ENCODE data around the gene SLC6A2. TPM values are rescaled to one million over a fixed set of nuclear protein-coding genes. Genes with fewer than 3 reads are reported as not detected.

The SLC6A2 gene
- total and polyA plus RNA-seq, 2 experiments from 2014 or later: 0.35 to 0.39 TPM

DNA sequence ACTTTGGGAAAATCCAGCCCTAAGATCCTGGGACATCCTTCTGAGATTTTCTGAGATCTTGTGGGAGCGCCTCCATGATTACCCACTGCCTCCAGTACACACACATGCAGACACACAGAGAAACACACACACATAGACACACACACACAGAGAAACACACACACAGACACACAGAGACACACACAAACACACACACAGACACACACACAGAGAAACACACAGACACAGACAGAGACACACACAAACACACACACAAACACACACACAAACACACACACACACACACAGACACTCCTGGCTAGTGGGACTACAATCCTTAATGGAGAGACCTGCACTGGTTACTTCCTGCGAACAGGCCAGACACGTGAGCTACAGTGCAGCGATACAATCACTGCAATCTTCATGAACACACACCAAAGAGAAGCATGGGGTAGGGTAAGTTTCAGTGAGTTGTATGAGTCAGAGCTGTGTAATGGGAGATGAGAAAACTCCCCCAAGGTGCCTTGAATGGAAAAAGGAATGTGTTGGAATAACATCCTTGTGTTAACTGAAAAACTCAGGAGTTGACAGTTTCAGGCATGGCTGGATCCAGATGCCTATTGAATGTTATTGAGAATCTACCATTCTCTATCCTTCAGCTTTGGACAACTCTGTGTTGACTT lies 79.5 kb downstream of the SLC6A2 start:
- no peaks in the 10 kb centered on the region for H3K36me3 ChIP-seq (ENCODE audit: insufficient read depth)
- H3K4me1 ChIP-seq (ENCODE audit: insufficient read depth): no peaks in the 10 kb centered on the region
- DNase-seq (ENCODE audit: low spot score) (no peak), ATAC-seq (no peak)
- no peak overlapping the region for H2AFZ ChIP-seq
- peaks cover 6% of the 10 kb centered on the region; the same call in 1 of the 2 replicates for H3K9me2 ChIP-seq (ENCODE audit: insufficient read depth)
- no peaks in the 10 kb centered on the region for H3K4me1 Mint-ChIP-seq
- no peaks in the 10 kb centered on the region for H3K36me3 Mint-ChIP-seq (ENCODE audit: low read depth)
- H3F3A ChIP-seq (replicated peaks; ENCODE audit: low read depth): no peaks in the 10 kb centered on the region
- H3K4me2 ChIP-seq: no peak overlapping the region
- TF ChIP-seq CREB1 (CRISPR knock-in tag; IDR thresholded peaks at IDR 0.05; ENCODE audit: low read depth) (no peak), EZH2 (IDR thresholded peaks at IDR 0.05; ENCODE audit: low read depth, unreplicated experiment) (no peak), POLR2AphosphoS5 (IDR thresholded peaks at IDR 0.05; ENCODE audit: low read depth) (no peak), EZH2phosphoT487 (IDR thresholded peaks at IDR 0.05; ENCODE audit: unreplicated experiment) (no peak), JUNB (IDR thresholded peaks at IDR 0.05; ENCODE audit: unreplicated experiment) (no peak)
- TF ChIP-seq, protein P1, sequence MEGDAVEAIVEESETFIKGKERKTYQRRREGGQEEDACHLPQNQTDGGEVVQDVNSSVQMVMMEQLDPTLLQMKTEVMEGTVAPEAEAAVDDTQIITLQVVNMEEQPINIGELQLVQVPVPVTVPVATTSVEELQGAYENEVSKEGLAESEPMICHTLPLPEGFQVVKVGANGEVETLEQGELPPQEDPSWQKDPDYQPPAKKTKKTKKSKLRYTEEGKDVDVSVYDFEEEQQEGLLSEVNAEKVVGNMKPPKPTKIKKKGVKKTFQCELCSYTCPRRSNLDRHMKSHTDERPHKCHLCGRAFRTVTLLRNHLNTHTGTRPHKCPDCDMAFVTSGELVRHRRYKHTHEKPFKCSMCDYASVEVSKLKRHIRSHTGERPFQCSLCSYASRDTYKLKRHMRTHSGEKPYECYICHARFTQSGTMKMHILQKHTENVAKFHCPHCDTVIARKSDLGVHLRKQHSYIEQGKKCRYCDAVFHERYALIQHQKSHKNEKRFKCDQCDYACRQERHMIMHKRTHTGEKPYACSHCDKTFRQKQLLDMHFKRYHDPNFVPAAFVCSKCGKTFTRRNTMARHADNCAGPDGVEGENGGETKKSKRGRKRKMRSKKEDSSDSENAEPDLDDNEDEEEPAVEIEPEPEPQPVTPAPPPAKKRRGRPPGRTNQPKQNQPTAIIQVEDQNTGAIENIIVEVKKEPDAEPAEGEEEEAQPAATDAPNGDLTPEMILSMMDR (conservative IDR thresholded peaks at IDR 0.05; ENCODE audit: low read depth in 2 of 2): no peak
- TF ChIP-seq, protein P2, sequence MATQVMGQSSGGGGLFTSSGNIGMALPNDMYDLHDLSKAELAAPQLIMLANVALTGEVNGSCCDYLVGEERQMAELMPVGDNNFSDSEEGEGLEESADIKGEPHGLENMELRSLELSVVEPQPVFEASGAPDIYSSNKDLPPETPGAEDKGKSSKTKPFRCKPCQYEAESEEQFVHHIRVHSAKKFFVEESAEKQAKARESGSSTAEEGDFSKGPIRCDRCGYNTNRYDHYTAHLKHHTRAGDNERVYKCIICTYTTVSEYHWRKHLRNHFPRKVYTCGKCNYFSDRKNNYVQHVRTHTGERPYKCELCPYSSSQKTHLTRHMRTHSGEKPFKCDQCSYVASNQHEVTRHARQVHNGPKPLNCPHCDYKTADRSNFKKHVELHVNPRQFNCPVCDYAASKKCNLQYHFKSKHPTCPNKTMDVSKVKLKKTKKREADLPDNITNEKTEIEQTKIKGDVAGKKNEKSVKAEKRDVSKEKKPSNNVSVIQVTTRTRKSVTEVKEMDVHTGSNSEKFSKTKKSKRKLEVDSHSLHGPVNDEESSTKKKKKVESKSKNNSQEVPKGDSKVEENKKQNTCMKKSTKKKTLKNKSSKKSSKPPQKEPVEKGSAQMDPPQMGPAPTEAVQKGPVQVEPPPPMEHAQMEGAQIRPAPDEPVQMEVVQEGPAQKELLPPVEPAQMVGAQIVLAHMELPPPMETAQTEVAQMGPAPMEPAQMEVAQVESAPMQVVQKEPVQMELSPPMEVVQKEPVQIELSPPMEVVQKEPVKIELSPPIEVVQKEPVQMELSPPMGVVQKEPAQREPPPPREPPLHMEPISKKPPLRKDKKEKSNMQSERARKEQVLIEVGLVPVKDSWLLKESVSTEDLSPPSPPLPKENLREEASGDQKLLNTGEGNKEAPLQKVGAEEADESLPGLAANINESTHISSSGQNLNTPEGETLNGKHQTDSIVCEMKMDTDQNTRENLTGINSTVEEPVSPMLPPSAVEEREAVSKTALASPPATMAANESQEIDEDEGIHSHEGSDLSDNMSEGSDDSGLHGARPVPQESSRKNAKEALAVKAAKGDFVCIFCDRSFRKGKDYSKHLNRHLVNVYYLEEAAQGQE (IDR thresholded peaks at IDR 0.05; ENCODE audit: unreplicated experiment): no peak
- H3K79me2 ChIP-seq (replicated peaks; ENCODE audit: insufficient read depth): no peaks in the 10 kb centered on the region
- no peak overlapping the region for H3K27ac ChIP-seq (ENCODE audit: low read depth)
- H3K9me3 Mint-ChIP-seq: no peaks in the 10 kb centered on the region; the same call in 2 of the 3 replicates
- H3K4me3 ChIP-seq: no peak overlapping the region
- peaks cover 2% of the 10 kb centered on the region for H3K27me3 Mint-ChIP-seq (ENCODE audit: insufficient read depth, low read depth, poor library complexity)
- no peak overlapping the region for H3K4me3 Mint-ChIP-seq
- no peaks in the 10 kb centered on the region for H3K27me3 ChIP-seq (ENCODE audit: insufficient read depth)
- no peak overlapping the region for H3K27ac Mint-ChIP-seq
- H4K20me1 ChIP-seq (replicated peaks; ENCODE audit: insufficient read depth): no peaks in the 10 kb centered on the region

DNA sequence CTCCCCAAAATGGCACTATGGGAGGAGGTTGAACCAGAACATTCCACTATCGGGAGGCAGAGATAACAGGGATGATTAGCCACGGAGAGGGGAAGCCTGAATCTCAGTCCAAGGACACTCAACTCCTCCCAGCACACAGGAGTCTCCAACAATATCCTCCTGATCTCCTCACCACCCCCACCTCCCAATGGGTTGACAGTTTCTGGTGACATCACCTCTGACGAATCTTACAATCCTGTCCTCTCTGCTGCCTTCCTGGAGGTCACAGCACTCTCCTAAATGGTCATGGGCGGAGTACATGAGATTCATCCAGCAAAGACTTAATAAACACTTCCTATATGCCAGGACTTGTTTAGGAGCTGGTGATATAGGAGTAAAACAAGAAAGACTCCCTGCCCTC lies 80.9 kb downstream of the SLC6A2 start:
- Histone ChIP-seq H2AFZ (no peak overlapping the region), H3K27ac (ENCODE audit: low read depth) (no peak overlapping the region), H3K79me2 (replicated peaks; ENCODE audit: insufficient read depth) (no peaks in the 10 kb centered on the region), H3K9me2 (ENCODE audit: insufficient read depth) (peaks cover 3% of the 10 kb centered on the region; the same call in 1 of the 2 replicates), H4K20me1 (replicated peaks; ENCODE audit: insufficient read depth) (no peaks in the 10 kb centered on the region), H3K4me1 (ENCODE audit: insufficient read depth) (no peaks in the 10 kb centered on the region), H3K4me3 (no peak overlapping the region), H3F3A (replicated peaks; ENCODE audit: low read depth) (no peaks in the 10 kb centered on the region), H3K27me3 (ENCODE audit: insufficient read depth) (no peaks in the 10 kb centered on the region), H3K4me2 (no peak overlapping the region), H3K36me3 (ENCODE audit: insufficient read depth) (no peaks in the 10 kb centered on the region)
- Mint-ChIP-seq H3K9me3 (no peaks in the 10 kb centered on the region), H3K4me3 (no peak overlapping the region), H3K27ac (no peak overlapping the region), H3K36me3 (ENCODE audit: low read depth) (no peaks in the 10 kb centered on the region), H3K27me3 (ENCODE audit: insufficient read depth, low read depth, poor library complexity) (peaks cover 3% of the 10 kb centered on the region), H3K4me1 (no peaks in the 10 kb centered on the region)
- no peak for ATAC-seq
- DNase-seq (ENCODE audit: low spot score): no peak
- TF ChIP-seq STAT1 (IDR thresholded peaks at IDR 0.05; ENCODE audit: unreplicated experiment) (no peak), POLR2AphosphoS5 (IDR thresholded peaks at IDR 0.05; ENCODE audit: low read depth) (no peak), JUNB (IDR thresholded peaks at IDR 0.05; ENCODE audit: unreplicated experiment) (no peak), CREB1 (CRISPR knock-in tag; IDR thresholded peaks at IDR 0.05; ENCODE audit: low read depth) (no peak)
- TF ChIP-seq, protein P3, sequence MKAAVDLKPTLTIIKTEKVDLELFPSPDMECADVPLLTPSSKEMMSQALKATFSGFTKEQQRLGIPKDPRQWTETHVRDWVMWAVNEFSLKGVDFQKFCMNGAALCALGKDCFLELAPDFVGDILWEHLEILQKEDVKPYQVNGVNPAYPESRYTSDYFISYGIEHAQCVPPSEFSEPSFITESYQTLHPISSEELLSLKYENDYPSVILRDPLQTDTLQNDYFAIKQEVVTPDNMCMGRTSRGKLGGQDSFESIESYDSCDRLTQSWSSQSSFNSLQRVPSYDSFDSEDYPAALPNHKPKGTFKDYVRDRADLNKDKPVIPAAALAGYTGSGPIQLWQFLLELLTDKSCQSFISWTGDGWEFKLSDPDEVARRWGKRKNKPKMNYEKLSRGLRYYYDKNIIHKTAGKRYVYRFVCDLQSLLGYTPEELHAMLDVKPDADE (IDR thresholded peaks at IDR 0.05): no peak
